Daoy (cell line): Measurements from ENCODE around the gene AOPEP. TPM values are rescaled to one million over a fixed set of nuclear protein-coding genes. Genes with fewer than 3 reads are reported as not detected.

Source experiments
- DNase-seq: peaks from one replicate; pipeline ENCODE4 v3.0.0-alpha.2; 2015; ENCODE audit warnings: low read depth
- total RNA-seq: library from RNA; depleted of rRNA; stranded (reverse); fragments of >200 nt; shearing (Covaris generic); gene quantifications from 2 replicates; pipeline ENCODE4 v1.2.3, GENCODE V29; 2014

The AOPEP gene
- total RNA-seq, 1 experiment from 2014 or later = 37.8 TPM

DNA sequence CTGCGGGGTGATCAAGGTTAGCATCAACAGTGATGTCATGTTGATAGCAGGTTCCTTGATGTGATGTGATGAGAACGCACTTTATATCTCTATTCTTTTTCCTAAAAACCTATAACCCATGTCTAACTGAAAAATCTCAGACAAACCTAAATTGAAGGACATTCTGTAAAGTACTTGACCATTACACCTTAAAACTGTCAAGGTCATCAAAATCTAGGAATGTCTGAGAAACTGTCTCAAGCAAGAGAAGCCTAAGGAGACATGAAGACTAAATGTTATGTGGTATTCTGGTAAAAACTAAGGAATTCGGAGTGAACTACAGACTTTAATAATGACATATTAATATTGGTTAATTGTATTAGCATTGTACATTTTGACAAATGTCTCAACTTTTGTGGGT lies 170.0 kb downstream of the AOPEP start:
- DNase-seq = no peak

DNA sequence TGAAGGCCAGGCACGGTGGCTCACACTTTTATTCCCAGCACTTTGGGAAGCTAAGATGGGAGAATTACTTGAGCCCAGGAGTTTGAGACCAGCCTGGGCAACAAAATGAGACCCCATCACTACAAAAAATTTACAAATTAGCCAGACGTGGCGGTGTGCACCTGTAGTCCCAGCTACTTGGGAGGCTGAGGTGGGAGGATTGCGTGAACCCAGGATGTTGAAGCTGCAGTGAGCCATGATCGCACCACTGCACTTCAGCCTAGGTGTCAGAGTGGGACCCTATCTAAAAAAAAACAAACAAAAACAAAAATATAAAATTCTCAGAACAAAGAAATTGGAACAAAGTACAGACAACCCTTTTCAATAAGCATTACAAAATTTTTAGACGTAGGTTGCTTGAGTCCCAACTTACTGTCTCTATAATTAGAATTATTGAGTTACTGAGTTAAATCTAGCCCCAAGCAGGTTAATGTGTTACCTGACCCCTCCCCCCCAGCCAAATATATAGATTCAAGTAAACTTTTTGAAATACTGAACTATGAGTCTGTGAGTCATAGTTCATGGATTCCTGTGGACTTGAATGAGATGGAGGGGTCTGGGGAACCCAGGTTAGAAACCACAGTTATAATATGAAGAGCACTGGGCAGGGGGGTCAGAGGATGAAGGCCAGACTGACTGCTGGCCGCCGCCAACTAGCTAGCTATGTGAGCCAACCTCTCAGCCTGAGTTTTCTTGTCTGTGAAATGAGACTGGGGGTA lies 173.1 kb downstream of the AOPEP start:
- no peak for DNase-seq

DNA sequence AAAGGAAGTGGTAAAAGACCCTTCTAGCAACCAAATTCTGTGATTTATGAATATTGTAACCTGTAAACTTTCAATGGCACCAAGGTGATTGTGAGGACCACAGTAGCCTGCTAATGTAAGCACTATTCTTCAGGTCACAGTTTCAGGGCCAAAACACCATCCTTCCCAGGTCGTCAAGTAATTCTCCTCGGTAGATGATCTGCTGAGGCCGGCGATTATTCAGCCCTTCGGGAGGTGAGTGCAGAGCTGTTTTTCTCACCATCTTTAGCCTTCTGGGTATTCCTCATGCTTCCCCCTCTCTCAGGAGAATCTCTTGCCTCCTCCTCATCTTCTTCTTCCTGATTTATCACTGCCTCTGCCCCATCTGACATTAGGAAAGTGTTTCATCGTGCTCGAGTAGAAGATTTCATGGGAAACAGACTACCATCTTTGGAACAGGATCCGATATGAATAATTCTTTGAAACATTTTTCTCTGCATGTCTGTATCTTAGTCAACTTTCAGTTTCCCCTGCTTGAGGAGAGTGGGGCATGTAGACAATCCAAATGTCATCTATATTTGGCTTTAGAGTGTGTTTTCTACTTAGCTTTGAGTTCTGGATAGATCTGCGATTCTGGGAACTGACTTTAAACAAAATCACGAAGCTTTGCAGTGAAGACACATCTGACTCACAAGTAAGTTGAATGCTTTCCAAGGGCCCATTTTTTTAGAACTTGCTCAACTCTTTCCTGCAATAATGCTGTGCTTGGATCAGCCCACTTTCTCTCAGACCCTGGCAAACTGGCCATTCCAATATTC lies 173.9 kb downstream of the AOPEP start:
- DNase-seq = peak; percentile 76

DNA sequence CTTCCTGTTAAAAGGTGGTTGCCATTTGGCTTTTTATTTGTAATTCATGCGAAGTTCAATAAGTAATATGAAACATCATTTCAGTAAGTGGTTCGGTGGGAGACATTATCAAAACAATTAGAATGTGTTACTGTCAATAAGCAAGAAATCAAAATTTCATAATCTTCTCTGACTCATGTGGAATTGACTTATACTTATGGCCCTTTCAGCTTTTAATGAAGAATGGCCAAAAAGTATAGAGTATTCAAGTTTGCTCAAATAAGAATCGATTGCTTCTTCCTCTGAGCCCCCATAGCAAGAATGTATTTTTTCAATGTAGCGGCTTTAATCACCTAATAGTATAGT lies 174.5 kb downstream of the AOPEP start:
- no peak for DNase-seq

DNA sequence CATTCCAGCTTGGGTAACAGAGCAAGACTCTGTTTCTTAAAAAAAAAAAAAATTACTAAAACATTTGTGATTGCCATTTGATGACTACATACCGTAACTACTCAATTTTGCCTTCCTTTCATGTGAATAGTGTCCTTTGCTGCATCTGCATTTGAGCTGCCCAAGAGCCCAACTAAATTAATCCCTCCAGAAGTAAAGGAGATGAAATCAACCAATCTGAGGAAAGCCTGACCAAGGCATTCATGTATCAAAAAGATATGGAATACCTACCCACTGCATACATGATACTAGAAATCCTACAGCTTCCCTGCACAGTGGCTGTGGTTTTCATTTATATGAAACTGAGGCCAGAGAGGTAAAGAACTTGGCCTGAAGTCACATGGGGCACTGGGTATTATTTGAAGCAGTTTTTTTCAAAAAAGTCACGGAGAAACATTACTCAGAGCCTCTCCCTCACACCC lies 177.5 kb downstream of the AOPEP start:
- no peak for DNase-seq

DNA sequence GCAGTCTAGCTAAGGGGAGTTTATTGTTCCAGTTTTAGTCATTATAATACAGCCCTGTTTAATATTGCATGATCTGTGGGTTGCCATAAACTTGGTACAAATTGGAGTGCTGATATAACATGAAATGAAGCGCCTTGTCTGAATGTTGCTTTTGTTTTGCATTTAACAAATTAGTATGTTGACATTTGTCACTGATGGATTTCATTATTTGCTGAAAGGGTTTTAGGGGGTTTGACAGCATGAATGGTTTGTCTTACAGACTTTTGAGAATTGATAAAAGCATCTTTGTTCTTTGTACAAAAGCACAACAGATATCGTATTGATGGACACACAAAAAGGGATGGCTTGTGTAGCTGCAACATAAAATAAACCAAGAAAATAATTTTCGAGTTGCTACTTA lies 178.3 kb downstream of the AOPEP start:
- DNase-seq = no peak

- DNase-seq = no peak
Observed at GRCh38 chr9:94905606-94906005, 179.1 kb downstream of the AOPEP start.

GRCh38 chr9:94906181-94906580 lies 179.7 kb downstream of the AOPEP start:
- no peak for DNase-seq

DNA sequence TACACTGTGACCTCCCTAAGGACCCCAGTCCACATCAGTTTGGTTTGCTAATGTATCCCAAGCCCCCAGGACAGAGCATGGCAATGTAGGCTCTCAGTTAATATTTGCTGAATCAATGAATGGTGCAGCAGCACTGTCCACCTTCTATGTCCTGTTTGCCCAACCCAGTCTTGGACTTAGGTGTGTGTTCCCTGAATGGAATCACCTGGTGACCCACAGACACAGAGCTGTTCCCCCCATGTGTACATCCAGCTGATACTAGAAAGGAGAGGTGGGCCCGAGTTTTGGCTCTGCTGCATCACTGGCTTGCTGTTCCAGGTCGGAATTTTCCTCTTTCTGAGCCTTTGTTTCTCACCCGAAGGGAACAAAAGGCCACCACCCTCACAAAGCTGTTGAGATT lies 180.2 kb downstream of the AOPEP start:
- no peak for DNase-seq

- DNase-seq = no peak
Observed at GRCh38 chr9:94907264-94907936, 180.9 kb downstream of the AOPEP start.

- no peak for DNase-seq
Observed at GRCh38 chr9:94908011-94908563, 181.6 kb downstream of the AOPEP start.

- no peak for DNase-seq
Observed at GRCh38 chr9:94908583-94909249, 182.2 kb downstream of the AOPEP start.

DNA sequence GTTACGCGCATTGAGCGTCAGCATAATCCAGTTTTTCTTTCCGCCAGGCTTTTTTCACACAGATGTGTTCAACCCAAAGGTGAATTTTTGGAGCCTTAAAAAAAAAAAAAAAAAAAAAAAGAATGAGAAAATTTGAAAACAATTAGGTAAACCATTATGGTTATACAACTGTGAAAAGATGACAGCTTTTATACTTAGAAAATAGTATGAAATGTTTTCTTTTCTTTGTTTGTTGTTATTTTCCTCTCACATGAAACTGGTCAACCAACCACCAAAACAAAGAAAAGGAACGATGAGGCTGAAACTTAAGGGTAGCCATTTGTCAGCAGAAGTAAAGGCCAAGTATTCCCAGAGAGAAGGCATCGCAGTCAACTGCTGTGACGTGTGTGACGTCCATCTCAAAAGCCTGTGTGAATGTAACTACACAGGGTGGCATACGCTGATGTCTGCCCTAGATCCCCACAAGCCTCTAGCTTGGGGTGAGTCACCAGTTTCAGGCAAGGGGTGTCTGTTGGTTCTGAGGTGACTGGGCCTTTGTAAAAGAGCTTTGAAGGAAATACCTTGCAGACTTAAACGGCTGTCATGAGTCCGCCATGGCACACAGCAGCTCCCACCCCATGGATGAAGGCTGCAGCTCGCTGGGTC lies 182.9 kb downstream of the AOPEP start:
- peak; percentile 55 for DNase-seq

GRCh38 chr9:94909965-94910730 lies 183.6 kb downstream of the AOPEP start:
- DNase-seq = no peak

GRCh38 chr9:94911211-94911610 lies 184.7 kb downstream of the AOPEP start:
- DNase-seq = no peak

- no peak for DNase-seq
Observed at GRCh38 chr9:94911986-94912635, 185.6 kb downstream of the AOPEP start.

GRCh38 chr9:94912700-94913249 lies 186.3 kb downstream of the AOPEP start:
- peak; percentile 91 for DNase-seq

- DNase-seq = no peak
Observed at GRCh38 chr9:94913550-94913949, 187.1 kb downstream of the AOPEP start.
